DND-41 (cell line): ENCODE results near the gene CELSR1.

ENCODE experiments used
- ATAC-seq: fragments of 200-7000 bp; cut with Tn5 transposase; 3 replicates; pipeline ENCODE4 v1.9.1; 2021; ENCODE audit warnings: low read depth; ENCODE audit not compliant: insufficient read depth
- DNase-seq: peaks from one replicate; pipeline ENCODE4 v3.0.0-alpha.2; 2020
- H2AFZ ChIP-seq: 2 replicates; pipeline ENCODE4 v1.6.0; 2012; ENCODE audit warnings: low read depth, low read length
- H3K27ac ChIP-seq: 2 replicates; pipeline ENCODE4 v1.5.1; 2012; ENCODE audit warnings: low read length, inconsistent platforms
- H3K27me3 ChIP-seq: fragments of 200-600 bp; sonication (generic); 2 replicates; pipeline ENCODE4 v1.6.0; 2012; ENCODE audit warnings: low read length, mild to moderate bottlenecking, inconsistent platforms; ENCODE audit not compliant: insufficient read depth, poor library complexity
- H3K36me3 ChIP-seq: 2 replicates; pipeline ENCODE4 v1.5.1; 2012; ENCODE audit warnings: low read length, inconsistent platforms; ENCODE audit not compliant: insufficient read depth
- H3K4me1 ChIP-seq: 2 replicates; pipeline ENCODE4 v1.5.1; 2012; ENCODE audit warnings: mild to moderate bottlenecking, low read length; ENCODE audit not compliant: insufficient read depth
- H3K4me2 ChIP-seq: 2 replicates; pipeline ENCODE4 v1.6.0; 2012; ENCODE audit warnings: mild to moderate bottlenecking, moderate library complexity, low read length, inconsistent platforms; ENCODE audit not compliant: insufficient read depth
- H3K4me3 ChIP-seq, 2 experiments: fragments of 200-600 bp in 1 of 2; shearing (Covaris generic) in 1 of 2; 2 replicates each; pipeline ENCODE4 v1.5.1; 2012 to 2016; ENCODE audit warnings: inconsistent platforms in 2 of 2, low read length in 2 of 2, mild to moderate bottlenecking in 2 of 2, low read depth in 1 of 2, moderate library complexity in 1 of 2
- H3K79me2 ChIP-seq: 2 replicates; pipeline ENCODE4 v1.6.0; 2012; ENCODE audit warnings: low read length, inconsistent platforms; ENCODE audit not compliant: insufficient read depth
- H3K9ac ChIP-seq: 2 replicates; pipeline ENCODE4 v1.6.0; 2012; ENCODE audit warnings: low read depth, mild to moderate bottlenecking, inconsistent platforms, low read length, moderate library complexity
- H3K9me3 ChIP-seq: 2 replicates; pipeline ENCODE4 v1.5.1; 2012; ENCODE audit warnings: low read length, moderate library complexity, mild to moderate bottlenecking, inconsistent platforms; ENCODE audit not compliant: insufficient read depth, severe bottlenecking
- H4K20me1 ChIP-seq: 2 replicates; pipeline ENCODE4 v1.6.0; 2012; ENCODE audit warnings: low read length; ENCODE audit not compliant: insufficient read depth
- CTCF ChIP-seq: IDR thresholded peaks from 2 replicates; pipeline ENCODE4 v1.5.1; 2012; ENCODE audit warnings: borderline replicate concordance, low read length, moderate library complexity, mild to moderate bottlenecking; ENCODE audit not compliant: poor library complexity, severe bottlenecking; ENCODE audit errors: extremely low read depth
- EZH2 ChIP-seq: IDR thresholded peaks from 3 replicates; pipeline ENCODE4 v1.6.1; 2012; ENCODE audit warnings: borderline replicate concordance, low read depth, mild to moderate bottlenecking, moderate library complexity, low read length, inconsistent platforms; ENCODE audit not compliant: severe bottlenecking

CELSR1 gene

GRCh38 chr22:46549971-46550641 lies 12.7 kb upstream of the CELSR1 start:
- TF ChIP-seq CTCF = no peak
- no peak for TF ChIP-seq EZH2

GRCh38 chr22:46549563-46549840 lies 12.1 kb upstream of the CELSR1 start:
- no peak overlapping the region for H2AFZ ChIP-seq
- no peak overlapping the region for H3K9ac ChIP-seq
- H4K20me1 ChIP-seq = no peaks in the 10 kb centered on the region
- no peaks in the 10 kb centered on the region for H3K79me2 ChIP-seq
- H3K27ac ChIP-seq = no peak overlapping the region
- no peak overlapping the region for H3K4me3 ChIP-seq
- no peaks in the 10 kb centered on the region for H3K36me3 ChIP-seq
- TF ChIP-seq CTCF (no peak), EZH2 (no peak)
- no peaks in the 10 kb centered on the region for H3K27me3 ChIP-seq
- DNase-seq (no peak), ATAC-seq (no peak)
- no peaks in the 10 kb centered on the region for H3K4me1 ChIP-seq
- no peaks in the 10 kb centered on the region for H3K9me3 ChIP-seq
- H3K4me2 ChIP-seq = no peak overlapping the region

More at GRCh38 chr22:46549971-46550641, 12.7 kb upstream of the CELSR1 start:
- H3K79me2 ChIP-seq = no peaks in the 10 kb centered on the region
- no peaks in the 10 kb centered on the region for H3K36me3 ChIP-seq
- no peaks in the 10 kb centered on the region for H4K20me1 ChIP-seq
- H2AFZ ChIP-seq = no peak overlapping the region
- no peak overlapping the region for H3K27ac ChIP-seq
- ATAC-seq = no peak
- H3K4me1 ChIP-seq = no peaks in the 10 kb centered on the region
- no peak overlapping the region for H3K4me2 ChIP-seq
- no peaks in the 10 kb centered on the region for H3K27me3 ChIP-seq
- H3K4me3 ChIP-seq = no peak overlapping the region
- H3K9ac ChIP-seq = no peak overlapping the region
- no peak for DNase-seq
- no peaks in the 10 kb centered on the region for H3K9me3 ChIP-seq

GRCh38 chr22:46547883-46548244 lies 10.4 kb upstream of the CELSR1 start:
- no peak overlapping the region for H3K4me3 ChIP-seq
- no peak for ATAC-seq
- H3K27me3 ChIP-seq = no peaks in the 10 kb centered on the region
- H3K4me2 ChIP-seq = no peak overlapping the region
- no peaks in the 10 kb centered on the region for H3K4me1 ChIP-seq
- H3K27ac ChIP-seq = no peak overlapping the region
- TF ChIP-seq CTCF (no peak), EZH2 (no peak)
- H3K36me3 ChIP-seq = no peaks in the 10 kb centered on the region
- H3K79me2 ChIP-seq = no peaks in the 10 kb centered on the region
- H3K9ac ChIP-seq = no peak overlapping the region
- DNase-seq = no peak
- no peak overlapping the region for H2AFZ ChIP-seq
- H3K9me3 ChIP-seq = no peaks in the 10 kb centered on the region
- no peaks in the 10 kb centered on the region for H4K20me1 ChIP-seq

GRCh38 chr22:46547179-46547882 lies 9.9 kb upstream of the CELSR1 start:
- Histone ChIP-seq H3K27me3 (no peaks in the 10 kb centered on the region), H3K4me2 (no peak overlapping the region), H3K36me3 (no peaks in the 10 kb centered on the region), H3K4me1 (no peaks in the 10 kb centered on the region), H2AFZ (no peak overlapping the region), H4K20me1 (no peaks in the 10 kb centered on the region), H3K9ac (no peak overlapping the region), H3K79me2 (no peaks in the 10 kb centered on the region), H3K27ac (no peak overlapping the region), H3K4me3 (no peak overlapping the region), H3K9me3 (no peaks in the 10 kb centered on the region)
- no peak for ATAC-seq
- TF ChIP-seq CTCF (no peak), EZH2 (no peak)
- no peak for DNase-seq
